GM04503 (cell line): Measurements from ENCODE around the gene RENBP.
"Not testable (repeated sequence)": the region's sequence is repeated elsewhere in the genome, so short reads cannot be mapped to it uniquely, and the experiment has no call there.

ENCODE experiments used
- DNase-seq: peaks from one replicate; pipeline ENCODE4 v3.0.0-alpha.2; 2012; ENCODE audit warnings: low read depth

Gene RENBP

DNA sequence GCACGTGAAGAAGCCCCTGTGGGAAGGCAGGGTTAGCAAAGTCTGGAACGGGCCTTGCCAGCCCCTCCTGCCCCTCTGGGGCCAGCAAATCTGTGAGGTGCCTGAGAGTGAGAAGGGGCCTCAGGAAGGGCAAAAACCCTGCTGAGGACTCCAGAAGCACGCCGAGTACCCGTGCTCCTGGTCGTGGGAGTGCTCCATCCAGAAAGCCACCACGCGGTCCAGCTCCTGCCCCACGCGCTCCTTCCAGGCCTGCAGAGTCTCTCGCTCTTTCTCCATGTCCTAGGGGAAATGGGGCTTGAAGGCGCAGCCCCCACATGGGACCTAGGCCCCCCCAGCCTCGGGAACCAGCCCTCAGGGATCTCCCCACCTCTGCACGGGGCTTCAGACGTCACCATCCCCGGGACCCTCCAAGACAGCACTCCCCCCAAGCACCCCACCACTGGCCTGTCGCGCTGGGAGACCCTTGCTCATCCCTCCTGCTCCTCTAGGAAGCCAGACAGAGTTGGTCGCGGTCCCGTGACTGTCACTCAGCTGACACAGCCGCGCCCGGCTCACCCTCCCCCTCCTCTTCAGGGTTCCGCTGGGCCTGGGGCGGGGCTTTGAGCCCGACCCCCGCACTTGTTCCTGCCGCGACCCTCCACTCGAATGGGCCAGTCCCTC, at the start of gene RENBP:
TSS of gene RENBP (minus strand) at position 504 of the 660 bp plus-strand sequence. CDS start at position 471, 33 bp downstream.
- DNase-seq = no peak

DNA sequence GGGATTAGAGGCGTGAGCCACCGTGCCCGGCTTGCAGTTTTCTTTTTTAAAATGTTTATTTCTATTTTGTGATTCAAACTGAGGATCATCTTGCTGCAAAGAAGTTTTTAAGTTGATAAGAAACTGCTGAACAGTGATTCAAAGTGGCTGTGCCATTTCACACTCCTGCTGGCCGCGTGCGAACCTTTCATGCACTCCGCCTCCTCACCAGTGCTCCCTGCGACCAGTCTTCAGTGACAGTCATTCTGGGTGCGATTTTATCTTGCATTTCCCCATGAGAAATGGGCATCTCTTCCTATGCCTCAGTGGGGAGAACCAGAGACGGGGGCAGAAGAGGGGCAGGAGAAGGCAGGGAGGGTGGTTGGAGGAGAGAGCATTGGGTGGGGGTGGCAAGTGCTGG, 49.5 kb upstream of the RENBP start:
- no peak for DNase-seq

DNA sequence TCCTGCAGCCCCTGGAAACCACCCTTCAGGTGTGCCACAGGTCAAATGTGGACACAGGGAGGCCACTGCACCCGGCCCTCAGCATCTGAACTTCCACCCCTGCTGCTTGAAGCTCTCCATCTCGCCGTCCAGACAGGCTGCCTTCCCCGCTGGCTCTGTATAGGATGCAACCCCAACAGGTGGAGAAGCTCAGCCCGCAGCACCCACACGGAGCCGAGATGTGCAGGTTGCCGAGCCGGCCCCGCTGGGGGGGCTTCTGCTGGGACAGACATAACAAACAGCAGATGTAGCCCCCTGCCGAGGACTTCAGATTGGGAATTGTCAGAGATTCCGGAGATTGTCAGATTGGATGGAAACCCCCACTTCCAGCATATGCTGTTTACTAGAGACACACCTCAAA, 48.6 kb upstream of the RENBP start:
- DNase-seq = no peak

DNA sequence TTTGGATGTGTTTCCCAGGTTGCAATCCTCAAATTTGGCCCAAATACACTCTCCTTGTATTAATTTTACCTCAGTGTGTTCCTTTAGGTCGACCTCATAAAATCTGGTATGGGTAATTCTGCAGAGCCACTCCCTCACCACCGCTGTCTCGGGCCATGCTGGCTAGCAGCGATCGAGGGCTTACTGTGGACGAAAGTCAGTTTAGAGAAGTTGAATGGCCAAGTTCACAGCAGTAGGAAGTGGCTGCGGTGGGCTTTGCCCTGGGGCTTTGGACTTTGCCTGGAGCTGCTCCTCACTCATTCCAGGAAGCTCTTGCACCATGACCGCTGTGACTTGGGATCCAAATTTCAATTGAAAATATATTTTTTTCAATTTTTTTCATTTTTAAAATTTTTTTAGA, 47.7 kb upstream of the RENBP start:
- DNase-seq = no peak

DNA sequence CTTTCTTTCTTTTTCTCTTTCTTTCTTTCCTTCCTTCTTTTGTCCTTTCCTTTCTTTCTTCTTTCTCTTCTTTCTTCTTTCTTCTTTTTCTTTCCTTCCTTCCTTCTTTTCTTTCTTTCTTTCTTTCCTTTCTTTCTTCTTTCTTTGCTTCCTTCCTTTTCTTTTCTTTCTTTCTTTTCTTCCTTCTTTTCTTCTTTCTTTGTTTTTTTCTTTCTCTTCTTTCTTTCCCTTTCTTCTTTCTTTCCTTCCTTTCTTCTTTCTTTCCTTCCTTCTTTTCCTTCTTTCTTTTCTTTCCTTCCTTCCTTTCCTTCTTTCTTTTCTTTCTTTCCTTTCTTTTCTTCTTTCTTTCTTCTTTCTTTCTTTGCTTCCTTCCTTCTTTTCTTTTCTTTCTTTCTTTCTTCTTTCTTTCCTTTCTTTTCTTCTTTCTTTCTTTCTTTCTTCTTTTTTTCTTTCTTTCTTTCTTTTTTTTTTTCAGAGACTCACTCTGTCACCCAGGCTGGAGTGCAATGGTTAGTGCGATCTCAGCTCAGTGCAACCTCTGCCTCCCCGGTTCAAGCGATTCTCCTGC, 46.7 kb upstream of the RENBP start:
- DNase-seq = no peak

DNA sequence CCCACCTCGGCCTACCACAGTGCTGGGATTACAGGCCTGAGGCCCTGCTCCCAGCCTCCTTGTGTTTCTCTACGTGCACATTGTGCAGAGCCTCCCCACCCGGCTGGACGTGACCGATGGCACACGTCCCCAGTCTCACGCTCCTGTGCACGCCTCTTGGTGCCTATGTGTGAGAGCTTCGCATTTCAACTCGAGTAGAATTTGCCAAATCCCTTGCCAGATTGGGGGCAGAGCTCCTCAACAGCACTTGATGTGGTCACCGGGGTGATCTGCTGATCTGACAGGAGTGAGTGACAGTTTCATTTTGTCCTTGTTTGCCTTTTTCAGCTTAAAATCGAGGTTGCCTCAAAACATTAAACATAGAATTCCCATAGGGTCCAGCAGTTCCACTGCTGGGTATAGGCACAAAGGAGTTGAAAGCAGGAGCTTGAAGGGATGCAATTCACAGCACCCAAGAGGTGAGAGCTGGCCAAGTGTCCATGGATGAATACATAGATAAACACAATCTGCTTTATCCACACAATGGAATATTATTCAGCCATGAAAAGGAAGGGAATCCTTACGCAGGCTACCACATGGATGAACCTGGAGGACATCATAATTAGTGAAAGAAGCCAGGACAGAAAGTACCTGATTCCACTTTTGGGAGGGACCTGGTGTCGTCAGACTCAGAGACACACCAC, 45.7 kb upstream of the RENBP start:
- no peak for DNase-seq

DNA sequence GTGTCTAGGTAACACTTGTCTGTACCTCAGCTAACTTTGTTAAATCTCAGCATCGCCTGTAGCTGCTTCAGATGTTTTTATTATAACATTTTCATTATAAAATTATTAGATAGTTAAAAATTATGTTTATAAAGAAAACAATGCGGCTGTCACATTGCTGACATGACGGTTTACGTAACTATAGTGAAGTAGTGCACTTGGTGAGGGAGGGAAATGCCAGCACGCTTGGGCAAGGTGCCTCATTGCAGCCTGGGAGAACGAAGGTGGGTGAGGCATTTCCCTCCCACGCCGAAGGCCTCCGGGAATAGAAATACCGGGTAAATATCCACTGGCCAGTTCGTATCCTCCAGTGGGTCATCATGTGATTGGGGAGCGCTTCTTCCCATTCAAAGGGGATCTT, 44.0 kb upstream of the RENBP start:
- no peak for DNase-seq

DNA sequence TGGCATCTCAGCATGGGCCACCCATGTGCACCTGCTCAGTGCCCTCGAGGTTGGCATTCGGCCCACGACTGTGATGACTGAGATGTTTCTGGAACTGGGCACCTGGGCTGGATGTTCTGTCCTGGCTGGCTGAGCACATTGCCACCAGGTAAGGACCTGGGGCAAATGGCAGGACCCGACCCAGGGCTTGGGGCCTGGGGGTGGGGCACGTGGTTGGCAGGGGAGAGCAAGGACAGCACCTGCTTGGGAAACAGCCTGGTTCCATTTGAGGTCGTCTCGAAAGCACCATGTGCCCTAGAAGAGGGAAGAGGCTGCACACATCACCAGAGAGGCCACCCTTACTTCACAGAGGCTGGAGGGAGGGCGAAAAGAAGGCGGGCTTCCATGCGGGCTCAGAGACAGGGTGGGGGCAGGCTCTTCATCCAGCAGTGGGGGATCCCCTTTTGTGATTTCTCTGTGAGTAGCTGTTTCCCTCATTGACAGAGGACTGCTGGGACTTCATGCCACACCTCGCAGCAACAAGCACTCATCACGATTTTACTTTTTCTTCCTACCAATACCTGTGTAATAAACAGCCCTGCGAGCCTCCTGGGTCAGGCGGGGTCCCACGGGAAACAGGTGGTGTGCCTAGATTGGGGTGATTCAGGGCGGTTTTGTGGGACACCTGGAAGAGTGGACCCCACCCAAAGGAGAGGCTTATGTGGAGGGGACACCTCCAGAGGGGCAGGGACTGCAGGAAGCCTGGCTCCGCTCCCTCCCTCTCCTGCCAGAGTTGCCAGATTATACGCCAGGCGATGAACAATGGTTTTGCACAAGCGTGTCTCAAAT, 40.1 kb upstream of the RENBP start:
- DNase-seq = no peak

DNA sequence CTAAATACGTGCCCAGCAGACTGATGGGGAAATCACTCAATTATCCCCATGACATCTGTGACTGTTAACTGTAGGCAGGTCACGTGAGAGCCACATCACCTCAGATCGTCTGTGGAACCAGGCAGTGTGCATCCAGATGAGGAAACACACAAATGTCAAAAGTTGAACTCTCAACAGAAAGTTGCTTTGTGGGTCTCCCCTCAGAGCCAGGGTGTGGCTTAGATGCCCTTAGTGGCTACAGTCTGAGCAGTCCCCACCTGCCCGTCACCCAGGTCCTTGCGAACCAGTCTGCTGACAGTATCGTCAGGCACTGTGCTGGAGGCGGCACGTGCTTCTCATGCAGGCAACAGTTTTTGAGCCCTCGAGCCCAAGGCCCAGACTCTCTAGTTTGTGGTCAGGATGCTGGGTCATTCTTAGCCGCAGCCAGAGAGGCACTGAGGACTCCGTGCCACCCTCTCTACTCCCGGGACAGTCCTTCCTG, 38.9 kb upstream of the RENBP start:
- no peak for DNase-seq

DNA sequence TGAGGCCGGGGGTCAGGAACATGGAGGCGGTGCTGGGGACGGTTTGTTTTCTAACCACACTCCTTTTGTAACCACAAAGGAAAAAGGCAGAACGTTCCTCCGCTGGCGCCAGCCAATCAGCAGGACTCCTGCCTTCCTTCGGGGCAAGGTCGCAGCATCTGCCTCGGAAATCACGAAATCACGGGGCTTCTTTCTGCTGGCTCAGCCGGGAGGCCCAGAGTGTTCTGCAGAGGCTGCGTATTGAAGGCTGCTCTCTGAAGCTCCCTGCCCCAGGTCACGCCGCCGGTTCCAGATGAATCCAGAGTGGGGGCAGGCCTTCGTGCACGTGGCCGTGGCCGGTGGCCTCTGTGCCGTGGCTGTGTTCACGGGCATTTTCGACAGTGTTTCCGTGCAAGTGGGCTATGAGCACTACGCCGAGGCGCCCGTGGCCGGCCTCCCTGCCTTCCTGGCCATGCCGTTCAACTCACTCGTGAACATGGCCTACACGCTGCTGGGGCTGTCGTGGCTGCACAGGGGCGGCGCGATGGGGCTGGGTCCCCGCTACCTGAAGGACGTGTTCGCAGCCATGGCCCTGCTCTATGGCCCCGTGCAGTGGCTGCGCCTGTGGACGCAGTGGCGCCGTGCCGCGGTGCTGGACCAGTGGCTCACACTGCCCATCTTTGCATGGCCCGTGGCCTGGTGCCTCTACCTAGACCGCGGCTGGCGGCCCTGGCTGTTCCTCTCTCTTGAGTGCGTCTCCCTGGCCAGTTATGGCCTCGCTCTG, 37.5 kb upstream of the RENBP start:
- no peak for DNase-seq

DNA sequence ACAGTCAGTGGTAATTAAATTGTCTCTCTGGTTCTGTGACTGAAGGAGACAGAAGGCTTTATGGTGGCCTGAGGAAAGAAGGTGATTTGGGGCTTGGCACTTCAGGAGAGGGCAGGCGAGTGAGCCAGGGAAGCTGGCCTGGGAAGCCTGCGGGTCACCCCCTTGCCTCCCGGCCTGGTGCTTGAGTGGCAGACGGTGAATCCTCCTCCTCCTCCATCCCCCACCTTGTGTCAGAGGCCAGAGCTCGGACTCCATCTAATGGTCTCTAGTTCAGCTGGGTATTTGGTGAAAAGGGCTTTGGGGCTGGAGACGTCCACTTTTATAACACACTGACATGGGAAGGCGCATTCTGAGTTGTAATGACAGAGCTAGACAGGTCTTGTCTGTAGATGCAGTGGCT, 36.8 kb upstream of the RENBP start:
- DNase-seq = no peak

DNA sequence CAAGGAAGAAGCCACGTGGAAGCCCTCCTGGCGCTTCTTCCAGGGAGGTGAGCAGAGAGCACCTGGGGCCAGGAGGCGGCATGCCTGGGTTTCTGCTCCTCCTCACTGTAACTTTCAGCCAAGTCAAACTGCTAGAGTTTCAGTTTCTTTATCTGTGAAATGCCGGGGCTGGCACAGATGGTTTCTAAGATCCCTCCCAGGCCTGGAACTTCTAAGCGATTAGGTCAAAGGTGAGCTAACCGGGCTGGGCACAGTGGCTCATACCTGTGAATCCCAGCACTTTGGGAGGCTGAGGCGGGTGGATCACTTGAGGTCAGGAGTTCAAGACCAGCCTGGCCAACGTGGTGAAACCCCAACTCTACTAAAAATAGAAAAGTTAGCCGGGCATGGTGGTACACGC, 36.0 kb upstream of the RENBP start:
- not testable (repeated sequence) for DNase-seq

DNA sequence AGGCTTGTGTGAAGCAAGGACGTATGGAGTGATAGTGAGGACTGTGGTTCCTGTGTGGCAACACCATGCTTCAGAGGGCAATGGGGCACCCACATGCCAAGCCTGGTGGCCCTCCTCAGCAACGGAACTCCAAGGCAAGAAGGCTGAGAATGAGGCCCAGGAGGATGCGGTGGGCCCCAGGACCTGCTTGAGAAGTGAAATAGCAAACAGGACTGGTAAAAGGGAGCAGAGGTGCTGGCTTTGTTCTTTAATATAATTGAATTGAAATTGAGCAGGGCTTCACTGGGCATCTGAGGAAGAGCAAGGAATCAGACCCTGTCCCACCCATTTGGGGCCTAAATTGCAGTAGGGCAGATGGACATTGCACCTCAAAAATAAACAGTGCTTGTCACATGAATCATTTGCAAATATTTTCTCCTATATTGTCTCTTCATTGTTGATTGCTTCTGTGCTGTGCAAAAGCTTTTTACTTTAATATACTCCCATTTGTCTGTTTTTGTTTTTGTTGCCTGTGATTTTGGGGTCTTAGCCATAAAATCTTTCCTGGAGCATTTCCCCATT, 30.4 kb upstream of the RENBP start:
- no peak for DNase-seq

DNA sequence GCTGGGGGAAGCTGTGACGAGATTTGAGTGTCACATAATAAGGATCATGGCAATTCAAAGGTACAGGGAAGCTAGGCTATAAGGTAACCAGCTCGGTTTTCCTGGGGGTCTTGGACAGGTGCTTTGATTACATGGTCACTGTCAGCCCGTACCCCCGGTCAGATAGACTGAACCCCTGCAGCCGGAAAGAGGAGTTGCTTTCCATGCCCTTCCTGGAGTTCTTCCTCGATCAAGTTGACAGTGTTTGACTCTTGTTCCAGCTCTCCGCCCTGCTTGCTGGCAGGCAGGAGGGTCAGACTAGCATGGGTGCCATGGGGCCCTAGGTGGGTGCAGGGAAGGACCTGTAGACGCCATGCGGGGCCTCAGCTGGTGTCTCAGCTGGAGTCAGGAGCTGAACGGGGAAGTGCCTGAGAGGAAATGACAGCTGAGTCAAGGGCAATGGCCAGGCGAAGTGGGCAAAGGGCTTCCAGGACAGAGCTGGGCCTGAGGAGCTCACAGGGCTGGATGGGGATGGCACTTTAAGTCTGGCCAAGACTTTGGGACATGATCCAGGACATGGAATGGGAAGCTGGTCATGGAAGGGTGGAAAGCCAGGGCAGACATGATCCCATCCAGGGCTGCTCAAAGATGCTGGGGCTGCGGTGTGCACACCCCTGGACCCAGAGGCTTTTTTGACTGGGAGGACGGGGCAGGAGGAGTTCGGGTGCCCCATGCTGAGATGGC, 29.7 kb upstream of the RENBP start:
- no peak for DNase-seq

DNA sequence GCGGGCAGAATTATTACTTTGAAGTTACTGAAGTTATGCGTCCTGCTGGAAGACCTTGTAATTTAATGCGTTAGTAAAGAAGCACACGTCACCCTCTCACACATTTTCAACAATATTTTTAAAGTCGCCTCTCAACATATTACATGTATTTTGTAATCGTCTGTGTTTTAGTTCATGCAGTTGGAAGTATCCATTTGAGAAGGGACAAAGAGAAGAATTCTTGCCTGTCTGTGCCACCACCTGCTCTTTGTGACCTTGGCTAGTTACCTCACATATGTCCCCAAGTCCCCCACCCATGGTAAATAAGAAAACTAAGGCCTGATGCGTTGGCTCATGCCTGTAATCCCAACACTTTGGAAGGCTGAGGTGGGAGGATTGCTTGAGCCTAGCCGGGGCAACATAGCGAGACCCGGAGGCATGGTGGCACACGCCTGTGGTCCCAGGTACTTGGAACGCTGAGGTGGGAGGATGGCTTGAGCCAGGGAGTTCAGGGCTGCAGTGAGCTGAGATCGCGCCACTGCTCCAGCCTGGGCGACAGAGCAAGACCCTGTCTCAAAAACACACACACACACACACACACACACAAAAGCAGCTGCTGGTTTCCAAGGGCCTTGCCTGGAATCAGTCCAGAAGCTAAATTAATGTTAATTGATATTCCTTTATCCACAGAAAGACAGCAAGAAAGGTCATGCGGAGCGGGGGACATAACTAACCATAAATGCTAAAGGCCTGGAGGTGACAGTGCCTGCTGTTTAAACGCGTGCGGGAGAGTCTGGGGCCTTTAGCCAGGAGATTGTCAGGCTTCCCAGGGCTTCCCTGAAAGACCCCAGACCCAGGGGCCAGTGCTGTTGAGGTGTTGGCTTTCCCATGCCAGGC, 28.9 kb upstream of the RENBP start:
- no peak for DNase-seq

DNA sequence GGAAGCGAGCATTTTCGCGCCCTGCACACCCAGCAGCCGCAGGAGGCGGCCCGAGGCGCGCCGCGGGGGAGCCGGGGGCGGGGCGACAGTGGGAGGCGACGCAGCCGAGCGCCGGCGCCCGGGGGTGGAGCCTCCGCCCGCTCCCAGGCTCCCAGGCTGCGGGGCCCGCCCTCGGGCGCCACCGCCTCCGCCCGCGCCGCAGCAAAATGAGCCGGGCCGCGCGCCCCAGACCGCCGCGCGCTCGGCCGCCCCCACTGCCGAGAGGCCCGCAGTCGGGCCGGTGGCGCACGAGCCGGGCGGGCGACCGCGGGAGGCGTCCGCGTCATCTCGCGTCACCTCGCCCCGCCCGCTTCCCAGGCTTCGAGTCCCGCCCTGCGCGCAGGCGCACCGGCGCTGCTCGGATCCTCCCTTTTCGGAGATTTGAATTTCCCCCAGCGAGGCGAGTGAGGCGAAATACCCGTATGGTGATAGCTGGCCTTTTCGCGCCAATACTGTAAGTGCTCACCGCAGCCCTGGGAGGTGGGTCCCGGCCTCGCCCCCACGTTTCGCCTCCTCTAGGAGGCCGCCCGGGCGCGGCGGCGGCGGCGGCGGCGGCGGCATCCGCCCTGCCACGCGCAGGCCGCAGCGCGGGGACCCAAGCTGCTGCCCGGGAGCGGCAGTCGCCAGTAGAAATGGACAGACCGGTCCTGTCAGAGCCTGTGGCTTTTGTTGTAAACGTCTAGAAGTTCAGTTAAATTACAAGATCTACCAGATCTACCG, 28.1 kb upstream of the RENBP start, which contains the start of gene TMEM187:
TSS of gene TMEM187 (plus strand) at position 387 of the 759 bp plus-strand sequence. CDS start 9,309 bp downstream, outside the sequence.
- DNase-seq = no peak

DNA sequence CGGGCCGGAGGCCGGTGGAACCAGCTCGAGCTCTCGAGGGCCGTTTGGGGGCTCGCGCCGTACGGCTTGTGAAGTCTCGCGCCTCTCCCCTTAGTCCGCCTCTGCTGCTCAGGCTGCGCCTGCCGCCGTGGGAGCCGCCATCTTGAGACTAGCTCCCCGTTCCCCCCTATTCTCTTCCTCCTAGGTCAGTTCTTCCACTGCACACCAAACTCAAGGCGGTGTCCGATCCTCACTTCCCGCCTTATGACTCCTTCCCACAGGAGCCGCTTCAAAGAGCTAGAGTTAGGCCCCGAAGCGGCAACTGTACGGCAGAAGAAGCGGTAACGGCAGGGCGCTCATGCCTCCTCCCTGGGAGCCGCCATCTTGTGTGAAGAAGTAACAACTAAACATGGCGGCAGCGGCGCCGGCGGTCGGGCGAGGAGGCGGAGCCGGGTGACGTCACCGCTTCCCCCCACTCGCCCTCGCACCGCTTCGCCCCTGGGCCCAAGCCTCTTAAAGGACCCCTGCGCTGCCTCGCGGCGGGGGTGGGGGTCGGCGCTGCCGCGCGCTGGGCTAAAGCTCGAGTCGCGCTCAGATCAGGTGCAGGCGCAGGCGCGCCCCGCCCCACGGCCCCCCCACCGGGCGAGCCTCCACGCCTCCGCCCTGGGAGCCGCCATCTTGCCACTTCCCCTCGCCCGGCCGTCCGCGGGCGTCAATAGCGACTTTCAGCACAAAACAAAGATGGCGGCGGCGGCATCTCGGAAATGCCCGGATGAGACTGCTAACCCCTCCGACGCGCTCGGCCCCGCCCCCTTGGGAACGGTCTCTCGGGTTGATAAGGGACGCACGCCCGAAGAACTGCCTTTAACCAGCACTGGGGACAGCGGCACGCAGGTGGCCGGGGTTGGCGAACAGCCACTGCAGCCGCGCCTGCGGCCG, 27.3 kb upstream of the RENBP start, which contains the start of gene HCFC1:
TSS of gene HCFC1 (minus strand) at position 369 of the 918 bp plus-strand sequence. CDS start 978 bp downstream, outside the sequence.
- peak; percentile 33 for DNase-seq

DNA sequence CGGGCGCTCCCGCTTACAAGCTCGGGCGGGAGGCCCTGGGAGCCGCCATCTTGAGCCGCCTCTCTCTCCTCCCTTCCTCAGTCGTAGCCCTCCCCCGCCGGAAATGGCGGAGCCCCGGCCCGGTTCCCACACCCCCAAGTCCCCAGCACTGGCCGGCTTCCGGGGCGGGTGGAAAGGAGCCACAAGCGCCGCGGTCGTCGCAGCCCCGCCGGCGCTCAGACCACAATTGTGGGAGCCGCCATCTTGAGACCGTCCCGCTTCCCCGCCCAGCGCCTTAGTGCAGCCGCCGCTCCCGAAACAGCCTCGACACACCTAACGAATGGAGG, 26.6 kb upstream of the RENBP start:
- peak; percentile 39 for DNase-seq
